Measurements from ENCODE around the gene NCMAP. TPM values are rescaled to one million over a fixed set of nuclear protein-coding genes. Genes with fewer than 3 reads are reported as not detected.
A peak's percentile ranks its signal among the peaks of the same experiment; 100 is the strongest.

NCMAP gene, protein sequence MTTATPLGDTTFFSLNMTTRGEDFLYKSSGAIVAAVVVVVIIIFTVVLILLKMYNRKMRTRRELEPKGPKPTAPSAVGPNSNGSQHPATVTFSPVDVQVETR
- total RNA-seq (2022) (63.9 and 78.8 TPM in 2 replicates), Bru-seq, nascent RNA (percentile 86 among the genes with signal in this experiment), BruChase-seq, experiment 1, labeled RNA remaining after a 6-hour chase (percentile 95 among the genes with signal in this experiment), BruChase-seq, experiment 2, labeled RNA remaining after a 2-hour chase (percentile 92 among the genes with signal in this experiment)
- long read RNA-seq, transcript NCMAP-201 (4 exons, 3,953 nt): major isoform, 23 of 52 reads
- long read RNA-seq, partial matches to known transcripts: 6 of 52 reads
- long read RNA-seq, other reads (novel, unspliced or antisense): 23 of 52 reads

DNA sequence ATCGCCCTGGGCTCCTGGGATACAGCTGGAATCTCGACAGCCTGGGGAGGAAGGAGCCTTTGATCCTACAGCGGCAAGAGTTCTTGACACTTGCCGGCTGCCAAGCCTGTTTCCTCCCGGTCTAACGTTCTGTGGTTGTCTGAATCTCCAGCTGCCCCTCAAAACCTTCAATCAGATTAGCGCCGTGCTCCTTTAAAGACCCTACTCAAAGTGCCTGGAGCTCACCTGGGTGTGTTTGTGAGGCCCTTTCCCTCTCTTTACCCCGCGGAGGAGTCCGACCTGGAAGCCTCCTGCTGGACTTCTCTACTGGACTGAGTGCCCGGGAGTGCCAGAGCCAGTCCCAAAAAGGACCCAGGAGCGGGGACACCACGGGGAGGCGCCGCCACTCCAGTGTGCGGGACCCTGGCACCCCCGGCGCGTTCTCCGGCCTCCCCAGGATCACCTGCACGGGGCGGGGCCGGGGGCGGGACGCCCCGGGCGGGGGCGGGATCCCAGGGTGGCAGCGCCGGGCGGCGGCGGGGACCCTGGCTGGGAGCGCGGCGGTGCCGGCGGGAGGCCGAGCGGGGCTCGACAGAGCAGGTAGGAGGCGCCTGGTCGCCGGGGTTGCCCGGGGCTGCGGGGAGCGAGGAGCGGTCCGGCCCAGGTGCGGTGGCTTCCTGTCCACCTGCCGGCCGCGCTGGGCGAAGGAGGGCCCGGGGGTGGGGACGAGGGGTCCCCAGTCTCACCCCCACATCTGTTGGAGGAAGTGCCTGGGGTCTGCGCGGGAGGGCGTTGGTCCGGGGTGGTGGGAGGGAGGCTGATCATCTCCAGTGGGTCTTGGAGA is at the start of gene NCMAP:
NCMAP (plus strand) TSS at position 497 of the 823 bp plus-strand sequence. CDS start 39,344 bp downstream, outside the sequence.
- Mint-ChIP-seq H3K27ac (ENCODE audit: unreplicated experiment) (peak within 1 kb of the TSS; percentile 80), H3K4me3 (ENCODE audit: low read depth, unreplicated experiment) (peak within 1 kb of the TSS; percentile 96)

DNA sequence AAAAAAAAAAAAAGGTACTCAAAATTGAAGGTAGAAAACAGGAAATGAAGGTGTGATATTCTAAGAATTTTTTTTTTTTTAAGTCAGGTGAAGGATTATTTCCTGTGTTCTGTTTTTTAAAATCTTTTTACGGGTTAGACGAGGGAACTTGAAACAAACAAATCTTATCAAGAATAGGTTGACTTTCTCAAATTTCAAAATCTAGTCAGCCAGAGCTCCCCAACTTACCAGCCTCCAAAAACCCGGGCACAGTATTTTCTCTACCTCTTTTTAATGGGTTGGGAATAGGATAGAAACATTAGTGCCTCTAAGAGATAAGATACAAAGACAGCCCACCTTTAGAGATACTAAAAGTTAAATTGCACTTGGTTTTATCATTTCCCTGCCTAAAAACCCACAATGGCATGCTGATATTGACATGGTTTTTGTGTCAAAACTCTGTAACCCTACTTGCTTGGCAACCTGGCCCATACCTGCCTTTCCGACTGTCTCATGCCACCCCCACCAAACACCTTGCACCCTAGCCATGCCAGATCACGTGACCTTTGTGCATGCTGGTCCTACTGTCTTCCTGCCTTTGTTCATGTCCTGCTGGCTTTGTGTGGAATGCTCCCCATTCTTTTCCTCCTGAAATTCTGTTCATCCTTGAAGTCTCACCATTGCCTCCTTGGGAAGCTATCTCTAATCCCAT is 49.1 kb upstream of the NCMAP start:
- CTCF ChIA-PET: no interaction called here
- BruUV-seq (replicated peaks): no TSS peak
- intact Hi-C loops (cut with micrococcal nuclease; ENCODE audit: unreplicated experiment): loop anchor here (10.0 kb wide), 1 partner anchor 92 kb away; the partner anchor contains the start of genes NIPAL3 and STPG1
- Mint-ChIP-seq H3K4me1 (ENCODE audit: low read depth, unreplicated experiment) (peaks cover 34% of the 10 kb centered on the region), H3K36me3 (ENCODE audit: insufficient read depth, unreplicated experiment) (peaks cover 15% of the 10 kb centered on the region), H3K4me3 (ENCODE audit: low read depth, unreplicated experiment) (no peak overlapping the region), H3K27me3 (ENCODE audit: unreplicated experiment) (no peaks in the 10 kb centered on the region), H3K27ac (ENCODE audit: unreplicated experiment) (no peak overlapping the region), H3K9me3 (ENCODE audit: low read depth, unreplicated experiment) (no peaks in the 10 kb centered on the region)
- no peak for DNase-seq
- TF ChIP-seq, protein P1, sequence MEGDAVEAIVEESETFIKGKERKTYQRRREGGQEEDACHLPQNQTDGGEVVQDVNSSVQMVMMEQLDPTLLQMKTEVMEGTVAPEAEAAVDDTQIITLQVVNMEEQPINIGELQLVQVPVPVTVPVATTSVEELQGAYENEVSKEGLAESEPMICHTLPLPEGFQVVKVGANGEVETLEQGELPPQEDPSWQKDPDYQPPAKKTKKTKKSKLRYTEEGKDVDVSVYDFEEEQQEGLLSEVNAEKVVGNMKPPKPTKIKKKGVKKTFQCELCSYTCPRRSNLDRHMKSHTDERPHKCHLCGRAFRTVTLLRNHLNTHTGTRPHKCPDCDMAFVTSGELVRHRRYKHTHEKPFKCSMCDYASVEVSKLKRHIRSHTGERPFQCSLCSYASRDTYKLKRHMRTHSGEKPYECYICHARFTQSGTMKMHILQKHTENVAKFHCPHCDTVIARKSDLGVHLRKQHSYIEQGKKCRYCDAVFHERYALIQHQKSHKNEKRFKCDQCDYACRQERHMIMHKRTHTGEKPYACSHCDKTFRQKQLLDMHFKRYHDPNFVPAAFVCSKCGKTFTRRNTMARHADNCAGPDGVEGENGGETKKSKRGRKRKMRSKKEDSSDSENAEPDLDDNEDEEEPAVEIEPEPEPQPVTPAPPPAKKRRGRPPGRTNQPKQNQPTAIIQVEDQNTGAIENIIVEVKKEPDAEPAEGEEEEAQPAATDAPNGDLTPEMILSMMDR (IDR thresholded peaks at IDR 0.05; ENCODE audit: unreplicated experiment): no peak

More for the DNA sequence above, at the start of gene NCMAP:
- intact Hi-C loops (cut with micrococcal nuclease; ENCODE audit: unreplicated experiment): loop anchor here (5.0 kb wide), 1 partner anchor 81 kb away; no protein-coding TSS in a partner anchor
- no TSS peak for BruUV-seq (replicated peaks)
- CTCF ChIA-PET: interaction anchor here (0.6 to 1.2 kb wide), 4 partner anchors 12 to 610 kb away, joined by 3 to 9 read pairs (median 4); no protein-coding TSS in a partner anchor
- Mint-ChIP-seq H3K27me3 (ENCODE audit: unreplicated experiment) (no peaks in the 10 kb centered on the region), H3K36me3 (ENCODE audit: insufficient read depth, unreplicated experiment) (peaks cover 51% of the 10 kb centered on the region), H3K9me3 (ENCODE audit: low read depth, unreplicated experiment) (no peaks in the 10 kb centered on the region), H3K4me1 (ENCODE audit: low read depth, unreplicated experiment) (peaks cover 39% of the 10 kb centered on the region)
- DNase-seq: peak; percentile 83
- TF ChIP-seq, protein P1 (IDR thresholded peaks at IDR 0.05; ENCODE audit: unreplicated experiment): no peak

DNA sequence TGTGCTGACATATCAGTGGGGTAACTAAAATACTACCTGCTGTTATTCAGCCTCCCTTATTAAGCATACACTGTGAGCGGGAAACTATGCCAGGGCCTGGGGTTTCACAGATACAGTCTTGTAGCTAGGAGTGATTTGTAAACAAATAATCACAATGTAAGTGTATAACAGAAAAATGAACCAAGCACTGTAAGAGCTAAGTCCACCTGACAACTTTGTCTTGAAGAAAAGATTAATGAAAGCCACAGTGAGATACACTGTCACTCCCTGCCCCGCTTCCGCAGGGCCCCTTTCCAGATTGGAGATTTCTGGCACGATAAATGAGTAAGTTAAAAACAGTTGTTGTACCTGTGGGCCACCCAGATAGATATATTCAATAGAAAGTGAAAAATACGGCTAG is 48.5 kb upstream of the NCMAP start:
- Mint-ChIP-seq H3K4me1 (ENCODE audit: low read depth, unreplicated experiment) (peaks cover 32% of the 10 kb centered on the region), H3K27ac (ENCODE audit: unreplicated experiment) (no peak overlapping the region), H3K9me3 (ENCODE audit: low read depth, unreplicated experiment) (no peaks in the 10 kb centered on the region), H3K36me3 (ENCODE audit: insufficient read depth, unreplicated experiment) (peaks cover 11% of the 10 kb centered on the region), H3K4me3 (ENCODE audit: low read depth, unreplicated experiment) (no peak overlapping the region), H3K27me3 (ENCODE audit: unreplicated experiment) (no peaks in the 10 kb centered on the region)
- BruUV-seq (replicated peaks): no TSS peak
- TF ChIP-seq, protein P1 (IDR thresholded peaks at IDR 0.05; ENCODE audit: unreplicated experiment): no peak
- no peak for DNase-seq
- intact Hi-C loops (cut with micrococcal nuclease; ENCODE audit: unreplicated experiment): loop anchor here (10.0 kb wide), 1 partner anchor 93 kb away; the partner anchor contains the start of genes NIPAL3 and STPG1
- CTCF ChIA-PET: no interaction called here

DNA sequence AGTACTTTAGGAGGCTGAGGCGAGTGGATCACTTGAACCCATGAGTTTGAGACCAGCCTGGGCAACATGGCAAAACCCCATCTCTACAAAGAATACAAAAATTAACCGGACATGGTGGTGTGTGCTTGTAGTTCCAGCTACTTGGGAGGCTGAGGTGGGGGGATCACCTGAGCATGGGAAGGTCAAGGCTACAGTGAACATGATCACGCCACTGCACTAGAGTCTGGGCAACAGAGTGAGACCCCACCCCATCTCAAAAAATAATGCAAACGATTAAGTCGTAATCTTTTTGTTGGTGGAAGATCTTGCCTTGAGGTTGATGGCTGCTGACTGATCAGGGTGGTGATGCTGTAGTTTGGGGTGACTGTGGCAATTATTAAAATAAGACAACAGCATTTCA is 47.0 kb upstream of the NCMAP start:
- Mint-ChIP-seq H3K9me3 (ENCODE audit: low read depth, unreplicated experiment) (no peaks in the 10 kb centered on the region), H3K36me3 (ENCODE audit: insufficient read depth, unreplicated experiment) (no peaks in the 10 kb centered on the region), H3K27ac (ENCODE audit: unreplicated experiment) (no peak overlapping the region), H3K27me3 (ENCODE audit: unreplicated experiment) (no peaks in the 10 kb centered on the region), H3K4me3 (ENCODE audit: low read depth, unreplicated experiment) (no peak overlapping the region), H3K4me1 (ENCODE audit: low read depth, unreplicated experiment) (peaks cover 29% of the 10 kb centered on the region)
- intact Hi-C loops (cut with micrococcal nuclease; ENCODE audit: unreplicated experiment): loop anchor here (10.0 kb wide), 1 partner anchor 94 kb away; the partner anchor contains the start of genes NIPAL3 and STPG1
- CTCF ChIA-PET: no interaction called here
- no TSS peak for BruUV-seq (replicated peaks)
- DNase-seq: no peak
- TF ChIP-seq, protein P1 (IDR thresholded peaks at IDR 0.05; ENCODE audit: unreplicated experiment): no peak
